Femur (tissue), 1 donor: Measurements from ENCODE around the gene RELA.

Experiments used
- DNase-seq: peaks from one replicate; pipeline ENCODE4 v3.0.0-alpha.2; 2017

RELA gene

DNA sequence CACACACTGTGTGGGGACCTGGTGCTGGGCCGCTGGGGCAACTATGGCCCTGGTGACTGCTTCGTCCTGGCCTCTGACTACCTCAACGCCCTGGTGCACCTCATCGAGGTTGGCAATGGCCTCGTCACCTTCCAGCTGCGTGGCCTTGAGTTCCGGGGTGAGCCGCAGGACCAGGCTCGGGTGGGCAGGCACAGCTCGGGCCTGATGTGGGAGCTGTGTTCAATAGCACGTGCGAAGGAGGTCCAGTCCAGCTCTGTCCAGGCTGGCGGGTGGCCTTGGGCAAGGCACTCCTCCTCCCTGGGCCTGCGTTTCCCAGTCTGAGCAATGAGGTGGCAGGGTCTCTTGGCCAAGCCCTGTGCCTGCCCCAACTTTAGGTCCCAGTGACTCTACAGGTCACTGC lies 33.1 kb downstream of the RELA start:
- no peak for DNase-seq

DNA sequence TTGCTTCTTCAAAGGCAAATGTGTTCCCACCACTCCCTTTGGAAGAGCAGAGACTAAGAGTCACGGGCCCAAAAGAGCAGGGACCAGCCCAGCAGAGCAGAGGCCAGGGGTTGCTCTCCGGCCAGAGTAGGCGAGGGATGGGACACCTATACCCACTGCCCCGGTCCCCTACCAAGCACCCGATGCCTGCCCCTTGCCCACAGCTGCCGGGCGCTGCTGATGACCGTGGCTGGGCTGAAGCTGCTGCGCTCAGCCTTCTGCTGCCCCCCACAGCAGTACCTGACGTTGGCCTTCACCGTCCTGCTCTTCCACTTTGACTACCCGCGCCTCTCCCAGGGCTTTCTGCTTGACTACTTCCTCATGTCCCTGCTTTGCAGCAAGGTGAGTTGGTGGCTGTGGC lies 35.5 kb downstream of the RELA start:
- no peak for DNase-seq

DNA sequence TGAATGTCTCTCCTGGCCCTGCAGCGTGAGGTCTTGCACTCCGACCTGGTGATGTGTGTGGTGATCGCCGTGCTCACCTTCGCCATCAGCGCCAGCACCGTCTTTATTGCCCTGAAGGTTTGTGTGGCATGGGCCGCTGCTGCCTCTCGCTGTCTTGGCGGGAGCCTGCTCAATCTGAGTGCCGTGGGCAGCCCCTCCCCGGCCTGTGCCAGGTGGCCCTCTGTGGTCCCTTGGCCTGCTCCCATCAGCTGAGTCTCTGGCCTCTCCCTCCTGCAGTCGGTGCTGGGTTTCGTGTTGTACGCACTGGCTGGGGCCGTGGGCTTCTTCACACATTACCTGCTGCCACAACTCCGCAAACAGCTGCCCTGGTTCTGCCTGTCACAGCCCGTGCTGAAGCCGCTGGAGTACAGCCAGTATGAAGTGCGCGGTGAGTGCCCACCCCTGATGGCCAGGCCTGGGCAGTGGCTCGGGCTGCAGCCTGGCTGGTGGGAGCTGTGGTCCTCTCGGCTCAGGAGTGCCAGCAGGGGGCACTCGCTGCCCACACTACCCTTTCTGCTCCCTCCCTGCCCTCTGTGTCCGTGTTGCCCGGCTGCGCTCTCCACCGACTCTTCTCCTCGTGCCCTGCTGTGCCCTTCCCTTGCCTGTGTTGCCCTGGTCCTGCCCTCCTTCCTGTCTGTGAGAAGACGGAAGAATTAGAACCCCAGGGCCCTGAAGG lies 36.9 kb downstream of the RELA start:
- DNase-seq, result no peak

DNA sequence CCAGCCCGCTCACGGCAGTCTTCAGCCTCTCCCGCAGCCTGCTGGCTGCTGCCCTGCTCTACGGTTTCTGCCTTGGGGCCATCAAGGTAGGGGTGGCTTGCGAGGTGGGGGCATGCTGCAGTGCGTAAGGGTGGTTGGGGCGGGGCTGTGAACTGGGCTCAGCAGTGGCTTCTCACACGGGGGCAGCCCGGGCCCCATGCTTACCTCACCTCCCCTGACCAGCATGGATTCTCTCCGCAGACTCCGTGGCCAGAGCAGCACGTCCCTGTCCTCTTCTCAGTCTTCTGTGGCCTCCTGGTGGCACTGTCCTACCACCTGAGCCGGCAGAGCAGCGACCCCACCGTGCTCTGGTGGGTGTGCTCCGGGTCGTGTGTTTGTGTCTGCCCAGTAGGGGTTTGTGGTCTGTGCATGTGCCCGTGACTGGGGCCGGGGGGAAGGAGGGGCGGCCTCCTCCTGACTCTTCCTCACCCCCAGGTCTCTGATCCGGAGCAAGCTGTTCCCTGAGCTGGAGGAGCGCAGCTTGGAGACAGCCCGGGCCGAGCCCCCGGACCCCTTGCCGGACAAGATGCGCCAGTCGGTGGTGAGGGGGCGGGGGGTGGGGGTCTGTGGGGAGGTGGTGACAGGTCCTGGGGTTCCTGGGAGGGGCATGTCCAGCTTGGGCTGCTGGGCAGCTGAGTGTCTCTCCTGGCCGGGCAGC lies 37.6 kb downstream of the RELA start:
- no peak for DNase-seq

DNA sequence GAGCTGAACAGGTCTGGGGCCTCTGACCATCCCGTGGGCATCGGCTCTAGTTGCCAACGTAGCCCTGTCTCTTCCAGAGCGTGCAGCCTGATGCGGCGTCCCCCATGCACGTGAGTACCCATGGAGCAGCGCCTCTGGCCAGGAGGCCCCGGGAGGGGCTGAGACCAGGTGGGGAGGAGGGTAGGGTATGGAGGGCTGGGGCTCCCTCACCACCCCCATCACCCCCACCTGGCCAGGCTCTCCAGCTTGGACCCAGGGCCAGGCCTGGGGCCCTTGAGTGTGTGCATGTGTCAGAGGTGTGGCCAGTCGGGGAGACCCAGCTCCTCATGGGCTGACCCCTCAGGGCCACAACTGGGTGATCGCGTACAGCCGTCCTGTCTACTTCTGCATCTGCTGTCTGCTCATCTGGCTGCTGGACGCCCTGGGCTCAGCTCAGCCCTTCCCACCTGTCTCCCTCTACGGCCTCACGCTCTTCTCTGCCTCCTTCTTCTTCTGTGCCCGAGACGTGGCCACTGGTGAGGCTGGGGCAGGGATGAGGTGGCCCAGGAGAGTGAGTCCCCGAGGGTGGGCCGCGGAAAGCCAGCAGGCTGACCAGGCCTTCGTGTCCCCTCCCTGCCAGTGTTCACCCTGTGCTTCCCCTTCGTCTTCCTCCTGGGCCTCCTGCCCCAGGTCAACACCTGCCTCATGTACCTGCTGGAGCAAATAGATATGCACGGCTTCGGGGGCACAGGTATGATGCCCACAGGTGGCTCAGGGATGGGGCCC lies 38.7 kb downstream of the RELA start:
- no peak for DNase-seq

DNA sequence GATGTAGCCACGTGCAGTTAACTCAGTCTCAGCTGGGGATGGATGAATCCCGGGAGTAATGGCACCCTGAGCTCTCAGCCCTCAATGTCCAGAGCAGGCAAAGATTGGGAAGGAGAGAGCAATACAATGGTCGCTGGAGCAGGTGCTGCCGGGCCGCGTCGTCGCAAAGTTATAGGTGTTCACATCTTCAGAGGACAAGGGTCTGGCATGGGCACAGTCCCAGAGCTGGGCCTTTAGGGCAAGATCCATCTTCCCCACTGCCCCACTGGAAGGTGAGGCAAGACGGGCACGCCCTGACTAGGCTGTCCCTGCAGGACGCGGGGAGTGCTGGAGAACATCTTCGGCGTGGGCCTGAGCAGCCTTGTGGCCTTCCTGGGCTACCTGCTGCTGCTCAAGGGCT lies 39.5 kb downstream of the RELA start:
- DNase-seq, result no peak

DNA sequence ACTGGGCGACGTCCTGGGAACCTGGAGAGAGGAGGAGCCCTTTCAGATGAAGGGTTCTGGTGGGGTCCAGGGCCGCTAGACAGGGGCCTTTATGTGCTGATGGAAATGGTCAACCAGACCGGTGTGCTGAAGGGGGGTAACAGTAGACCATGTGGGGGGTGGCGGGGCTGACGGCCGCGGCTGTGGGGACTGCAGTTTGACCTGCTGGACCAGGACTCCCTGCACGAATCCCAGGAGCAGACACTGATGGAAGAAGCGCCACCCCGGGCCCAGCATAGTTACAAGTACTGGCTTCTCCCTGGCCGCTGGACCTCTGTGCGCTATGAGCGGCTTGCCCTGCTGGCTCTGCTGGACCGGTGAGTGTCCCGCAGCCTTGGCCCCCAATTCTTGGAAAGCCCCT lies 40.7 kb downstream of the RELA start:
- DNase-seq, result no peak

DNA sequence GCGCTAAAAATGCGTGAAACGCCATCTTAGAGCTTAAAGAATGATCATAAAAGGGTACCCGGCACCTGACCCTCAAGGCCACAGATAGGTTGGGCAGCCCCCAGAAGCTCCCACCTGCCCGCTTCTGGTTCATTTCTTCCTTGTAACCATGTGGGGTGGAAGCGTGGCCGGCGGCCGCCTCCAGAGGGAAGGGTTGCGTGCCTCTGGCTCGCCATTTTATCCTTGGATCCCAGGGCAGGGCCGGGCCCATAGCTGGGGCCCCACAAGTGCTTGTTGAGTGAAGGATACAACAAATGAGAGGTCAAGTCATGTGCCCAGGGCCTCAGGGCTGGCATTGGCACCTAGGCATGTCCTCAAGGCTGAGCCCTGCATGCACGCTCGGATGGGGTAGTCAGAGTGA lies 41.3 kb downstream of the RELA start:
- no peak for DNase-seq

DNA sequence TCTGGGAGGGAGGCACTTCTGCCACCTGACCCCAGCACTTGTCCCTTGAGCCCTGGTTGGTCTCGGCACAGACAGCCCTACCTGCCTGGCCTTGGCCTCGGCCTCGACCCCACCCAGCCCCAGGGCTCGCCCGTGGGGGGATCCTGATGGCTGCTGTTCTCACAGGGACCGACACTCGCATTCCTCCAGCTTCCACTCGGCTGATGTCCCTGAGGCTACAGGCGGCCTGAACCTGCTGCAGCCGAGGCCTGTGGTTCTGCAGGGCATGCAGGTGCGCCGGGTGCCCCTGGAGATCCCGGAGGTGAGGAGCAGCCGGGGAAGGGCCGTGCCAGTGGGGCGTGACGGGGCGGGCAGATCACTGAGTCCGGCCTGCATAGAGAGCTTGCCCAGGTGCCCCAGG lies 42.0 kb downstream of the RELA start:
- no peak for DNase-seq

DNA sequence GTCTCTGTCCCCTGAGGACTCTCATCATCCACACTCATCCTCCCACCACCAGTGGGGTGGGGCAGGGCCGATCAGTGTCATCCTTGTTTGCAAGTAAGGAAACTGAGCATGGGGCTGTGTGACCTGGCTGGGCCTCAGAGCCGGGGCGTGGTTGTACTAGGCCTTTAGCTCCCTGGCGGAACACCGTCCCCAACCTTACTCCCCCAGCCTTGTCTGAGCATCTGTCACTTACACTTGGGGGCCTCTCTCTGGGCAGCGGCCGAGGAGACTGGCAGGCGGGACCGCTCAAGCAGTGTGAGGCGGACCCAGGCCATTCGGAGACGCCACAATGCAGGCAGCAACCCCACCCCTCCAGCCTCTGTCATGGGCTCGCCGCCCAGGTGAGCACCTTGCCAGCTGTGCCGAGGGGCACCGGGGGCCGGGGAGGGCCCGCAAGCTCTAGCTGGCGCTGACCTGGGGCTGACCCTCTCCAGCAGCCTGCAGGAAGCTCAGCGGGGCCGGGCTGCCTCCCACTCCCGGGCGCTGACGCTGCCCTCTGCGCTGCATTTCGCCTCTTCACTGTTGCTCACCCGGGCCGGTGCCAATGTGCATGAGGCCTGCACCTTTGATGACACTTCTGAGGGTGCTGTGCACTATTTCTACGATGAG lies 43.3 kb downstream of the RELA start:
- DNase-seq, result no peak

DNA sequence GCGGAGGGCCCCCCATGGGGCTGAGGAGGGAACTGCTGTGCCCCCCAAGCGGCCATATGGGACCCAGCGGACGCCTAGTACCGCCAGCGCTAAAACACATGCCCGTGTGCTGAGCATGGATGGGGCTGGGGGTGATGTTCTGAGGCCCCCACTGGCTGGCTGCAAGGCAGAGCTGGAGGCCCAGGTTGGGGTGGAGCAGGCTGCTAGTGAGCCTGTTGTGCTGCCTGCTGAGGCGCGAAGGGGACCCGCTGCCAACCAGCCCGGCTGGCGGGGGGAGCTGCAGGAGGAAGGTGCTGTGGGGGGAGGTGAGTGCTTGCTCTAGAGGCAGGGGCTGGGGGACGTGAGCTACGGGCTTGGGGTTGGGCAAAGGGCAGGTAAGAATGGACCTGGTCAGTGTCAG lies 44.0 kb downstream of the RELA start:
- DNase-seq, result no peak

DNA sequence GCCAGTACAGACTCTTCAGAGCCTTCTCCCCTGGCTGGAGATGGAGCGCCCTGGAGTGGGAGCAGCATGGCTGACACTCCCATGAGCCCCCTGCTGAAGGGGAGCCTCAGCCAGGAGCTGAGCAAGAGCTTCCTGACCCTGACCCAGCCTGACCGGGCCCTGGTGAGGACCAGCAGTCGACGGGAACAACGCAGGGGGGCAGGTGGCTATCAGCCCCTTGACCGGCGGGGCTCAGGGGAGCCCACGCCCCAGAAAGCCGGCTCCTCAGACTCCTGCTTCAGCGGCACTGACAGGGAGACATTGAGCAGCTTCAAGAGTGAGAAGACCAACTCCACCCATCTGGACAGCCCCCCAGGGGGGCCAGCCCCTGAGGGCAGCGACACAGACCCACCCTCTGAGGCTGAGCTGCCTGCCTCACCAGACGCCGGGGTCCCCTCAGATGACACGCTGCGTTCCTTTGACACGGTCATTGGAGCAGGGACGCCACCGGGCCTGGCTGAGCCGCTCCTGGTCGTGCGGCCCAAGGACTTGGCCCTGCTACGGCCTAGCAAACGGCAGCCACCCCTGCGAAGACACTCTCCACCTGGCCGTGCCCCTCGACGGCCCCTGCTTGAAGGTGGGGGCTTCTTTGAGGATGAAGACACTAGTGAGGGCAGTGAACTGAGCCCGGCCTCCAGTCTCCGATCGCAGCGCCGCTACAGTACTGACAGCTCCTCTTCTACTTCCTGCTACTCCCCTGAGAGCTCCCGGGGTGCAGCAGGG lies 44.5 kb downstream of the RELA start:
- no peak for DNase-seq

DNA sequence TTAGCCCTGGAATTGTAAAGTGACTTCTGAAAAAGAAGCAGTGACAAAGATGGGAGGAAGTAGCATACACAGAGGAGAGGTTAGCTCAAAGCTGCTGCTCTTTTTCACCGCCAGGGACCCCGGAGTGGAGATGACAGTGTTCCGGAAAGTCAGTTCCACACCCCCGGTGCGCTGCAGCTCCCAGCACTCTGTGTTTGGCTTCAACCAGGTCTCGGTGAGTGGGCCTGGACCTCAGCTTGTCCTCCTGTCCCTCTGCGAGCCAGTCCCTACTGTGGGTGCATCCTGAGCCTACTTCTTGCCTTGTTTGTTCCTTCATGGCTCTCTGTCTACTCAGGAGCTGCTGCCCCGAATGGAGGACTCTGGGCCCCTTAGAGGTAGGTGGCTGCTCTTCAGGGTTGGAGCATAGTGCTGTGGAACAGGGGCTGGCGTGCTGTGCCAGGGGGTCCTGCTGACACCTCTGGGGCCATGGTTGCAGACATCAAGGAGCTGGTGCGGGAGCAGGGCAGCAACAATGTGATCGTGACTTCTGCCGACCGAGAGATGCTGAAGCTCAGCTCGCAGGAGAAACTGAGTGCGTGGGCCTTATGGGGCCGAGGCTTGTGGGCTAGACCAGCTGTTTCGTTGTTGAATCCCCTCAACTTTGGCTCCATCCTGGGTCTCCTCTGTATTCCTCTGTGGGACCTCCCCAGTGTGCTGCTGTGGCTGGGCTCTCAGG lies 45.4 kb downstream of the RELA start:
- DNase-seq, result no peak

DNA sequence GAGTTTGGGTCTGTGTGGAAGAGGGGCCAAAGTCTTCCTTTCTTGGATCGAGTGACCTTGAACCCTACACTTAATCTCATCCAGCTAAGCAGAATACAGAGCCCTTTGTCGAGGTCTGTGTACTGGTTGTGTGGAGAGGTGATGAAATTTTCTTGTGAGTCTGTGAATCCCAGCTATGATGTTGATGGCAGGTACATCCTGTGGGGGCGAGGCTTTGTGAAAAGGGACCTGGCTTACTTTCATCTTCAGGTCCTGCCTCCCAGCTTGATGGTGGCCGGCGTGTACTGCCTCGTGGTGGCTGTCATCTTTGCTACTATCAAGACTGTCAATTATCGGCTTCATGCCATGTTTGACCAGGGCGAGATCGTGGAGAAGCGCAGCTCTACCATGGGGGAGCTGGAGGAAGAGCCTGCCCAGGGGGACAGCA lies 46.1 kb downstream of the RELA start:
- DNase-seq, result no peak

DNA sequence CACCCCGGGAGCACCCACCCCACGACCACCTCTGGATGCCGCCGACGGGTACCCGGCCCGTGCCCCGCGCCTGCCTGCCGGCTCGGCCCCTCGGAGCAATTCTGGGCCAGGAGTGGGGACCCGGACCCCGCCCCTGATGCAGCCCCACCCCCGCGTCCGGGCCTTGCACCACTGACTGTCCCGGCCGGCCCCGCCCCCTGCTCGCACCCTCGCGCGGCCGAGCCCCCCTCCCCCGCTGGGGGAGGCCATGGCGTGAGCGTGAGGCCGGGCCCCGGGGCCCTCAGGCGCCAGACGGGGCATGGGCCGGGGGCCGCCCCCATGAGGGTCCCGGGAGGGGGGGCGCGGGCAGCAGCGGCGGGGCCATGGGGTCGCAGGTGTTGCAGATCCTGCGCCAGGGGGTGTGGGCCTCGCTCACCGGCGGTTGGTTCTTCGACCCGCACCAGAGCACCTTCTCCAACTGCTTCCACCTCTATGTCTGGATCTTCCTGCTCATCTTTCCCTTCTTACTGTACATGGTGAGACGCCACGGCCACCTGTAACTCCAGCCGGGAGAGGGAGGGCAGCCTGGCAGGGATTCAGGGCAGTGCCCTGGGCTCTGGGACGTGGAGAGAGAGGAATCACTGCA lies 46.7 kb downstream of the RELA start:
- no peak for DNase-seq

DNA sequence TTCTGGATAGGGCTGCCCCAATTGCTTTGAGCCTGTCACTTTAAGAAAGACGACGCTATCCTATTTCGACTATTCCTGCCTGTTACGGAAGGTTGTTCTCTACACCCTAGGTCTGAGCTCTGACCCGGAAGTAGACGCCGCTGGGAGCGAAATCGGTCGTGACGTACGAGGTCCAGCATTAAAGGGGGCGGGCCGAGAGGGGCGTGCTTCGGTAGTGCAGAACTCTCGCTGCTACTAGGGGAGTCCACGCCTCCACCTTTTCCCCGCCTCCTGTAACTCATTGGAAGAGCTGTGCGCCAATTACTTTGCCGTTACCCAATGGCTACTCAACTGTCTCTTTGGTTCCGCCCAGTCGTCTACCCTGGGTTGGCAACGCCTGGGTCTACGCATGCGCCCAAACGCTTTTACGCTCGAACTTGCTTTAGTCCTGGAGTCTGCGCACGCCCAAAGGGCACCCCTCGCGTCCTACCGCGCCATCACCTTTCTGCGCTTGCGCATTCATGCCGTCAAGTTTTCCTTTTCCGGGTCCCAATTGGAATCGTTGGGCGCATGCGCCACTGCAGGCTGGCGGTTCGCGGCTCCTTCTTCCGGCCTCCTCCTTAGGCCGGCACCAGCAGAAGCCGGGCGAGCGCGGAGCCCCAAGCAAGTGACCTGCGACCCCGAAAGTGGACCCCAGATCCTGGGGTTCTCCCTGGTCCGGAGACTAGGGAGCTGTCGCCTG lies 47.3 kb downstream of the RELA start, which contains the start of gene PCNX3:
TSS of gene PCNX3 (plus strand) at position 548 of the 721 bp plus-strand sequence. CDS start 536 bp downstream, outside the sequence.
- DNase-seq, result peak; percentile 100

DNA sequence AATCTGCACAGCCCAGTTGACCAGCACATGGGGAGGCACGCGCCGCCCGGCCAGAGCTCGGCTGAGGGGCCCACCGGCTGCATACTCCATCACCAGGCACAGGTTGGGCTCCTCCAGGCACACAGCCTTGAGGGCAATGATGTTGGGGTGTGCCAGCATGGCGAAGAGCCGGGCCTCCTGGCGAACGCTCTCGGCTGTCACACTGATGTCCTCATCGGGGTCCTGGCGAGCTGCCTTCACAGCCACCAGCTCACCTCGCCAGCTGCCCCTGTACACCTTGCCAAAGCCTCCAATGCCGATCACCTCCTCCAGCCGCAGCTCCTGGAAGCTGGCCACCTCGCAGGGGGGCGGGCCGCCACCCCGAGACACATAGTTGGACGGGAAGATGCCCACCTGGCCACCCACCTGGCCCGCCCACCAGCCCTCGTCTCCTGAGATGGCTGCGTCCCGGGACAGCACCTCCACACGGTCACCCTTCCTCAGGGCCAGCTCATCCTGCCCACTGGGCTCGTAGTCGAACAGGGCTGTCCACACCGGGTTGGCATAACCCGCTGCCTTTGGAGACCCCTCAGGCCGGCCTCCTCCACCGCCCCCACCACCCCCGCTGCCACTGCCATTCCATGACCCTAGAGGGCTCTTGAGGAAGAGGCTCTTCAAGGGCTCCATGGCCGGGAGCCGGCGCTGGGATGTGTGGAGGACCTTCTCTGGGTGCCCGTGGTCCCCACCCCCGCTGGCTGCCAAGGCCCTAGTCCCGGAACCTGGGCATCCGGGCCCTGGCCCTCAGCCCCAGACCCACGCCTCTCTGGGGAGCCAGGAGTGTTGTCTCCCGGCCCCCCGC lies 49.4 kb downstream of the RELA start:
- DNase-seq, result no peak

DNA sequence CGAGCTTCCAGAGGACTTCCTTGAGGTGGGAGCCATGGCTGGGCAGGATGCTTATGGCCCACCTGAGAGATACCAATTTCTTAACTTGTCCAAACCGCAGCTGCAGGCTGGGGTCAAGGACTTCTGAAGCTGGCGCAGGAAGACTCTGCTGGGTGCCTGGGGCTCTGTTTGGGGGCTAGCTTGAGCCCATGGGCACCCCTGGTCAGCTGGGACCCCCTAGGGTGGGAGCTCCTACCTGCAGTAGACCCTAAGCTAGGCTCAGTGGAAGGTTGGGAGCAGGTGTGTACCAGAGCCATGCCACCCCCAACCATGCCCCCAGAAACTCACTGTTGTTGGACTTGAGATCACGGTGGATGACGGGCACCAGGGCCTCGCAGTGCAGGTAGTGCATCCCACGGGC lies 50.0 kb downstream of the RELA start:
- no peak for DNase-seq

DNA sequence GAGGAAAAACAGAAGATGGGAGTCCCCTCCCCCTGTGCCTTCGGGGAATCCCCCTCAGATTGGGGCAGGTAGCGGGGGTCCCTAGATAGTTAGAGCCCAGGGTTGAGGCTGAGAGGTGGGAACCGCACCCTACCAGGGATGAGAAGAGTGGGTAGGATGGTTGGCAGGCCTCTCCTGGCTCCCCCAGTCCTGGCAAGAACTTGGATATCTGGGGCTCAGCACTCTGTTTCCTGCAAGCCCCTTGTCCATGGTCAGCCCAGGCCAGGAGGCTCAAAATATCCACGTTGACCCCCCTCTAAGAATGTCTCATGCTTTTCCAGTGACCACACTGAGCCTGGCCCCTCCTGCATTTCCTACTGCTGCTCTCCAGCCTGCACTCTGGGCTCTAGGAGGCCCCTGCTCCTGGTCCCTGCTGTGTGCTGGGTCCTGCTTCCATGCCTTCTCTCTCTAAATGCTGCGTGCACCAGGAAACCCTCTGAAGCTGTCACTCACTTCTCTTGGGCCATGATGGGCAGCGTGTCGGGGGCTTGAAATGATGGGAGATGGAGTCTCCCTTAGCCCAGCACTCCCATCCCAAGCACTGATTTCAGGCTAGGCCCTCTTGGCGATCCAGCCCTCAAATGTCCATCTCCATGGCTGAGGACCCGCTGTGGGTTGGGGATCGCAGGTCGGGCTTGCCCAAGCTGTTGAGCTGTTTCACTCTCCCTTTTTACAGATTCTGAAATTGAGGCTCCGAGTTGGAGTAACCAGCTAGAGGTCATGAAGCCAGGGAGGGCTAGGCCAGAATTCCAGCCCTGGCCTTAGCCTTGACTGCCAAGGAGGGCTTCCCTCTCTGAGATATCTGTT lies 50.7 kb downstream of the RELA start:
- no peak for DNase-seq
